GM18520 (cell line): Measurements from ENCODE around the gene APRT.
"Not testable (repeated sequence)": the region's sequence is repeated elsewhere in the genome, so short reads cannot be mapped to it uniquely, and the experiment has no call there.

Experiments
- ATAC-seq: cut with Tn5 transposase; IDR thresholded peaks from one replicate; pipeline ENCODE4 v1.9.1; 2021; ENCODE audit not compliant: unreplicated experiment

APRT gene

DNA sequence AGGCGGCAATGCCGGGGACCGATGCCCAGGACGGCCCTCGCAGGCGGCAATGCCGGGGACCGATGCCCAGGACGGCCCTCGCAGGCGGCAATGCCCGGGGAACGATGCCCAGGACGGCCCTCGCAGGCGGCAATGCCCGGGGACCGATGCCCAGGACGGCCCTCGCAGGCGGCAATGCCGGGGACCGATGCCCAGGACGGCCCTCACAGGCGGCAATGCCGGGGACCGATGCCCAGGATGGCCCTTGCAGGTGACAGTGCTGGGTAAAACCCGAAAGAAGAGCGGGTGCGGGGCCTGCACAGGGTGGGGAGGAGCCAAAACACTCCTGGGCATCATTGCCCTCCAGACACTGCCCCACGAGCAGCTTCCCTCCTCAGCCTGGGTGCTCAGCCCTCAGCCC, 11.9 kb upstream of the APRT start:
- ATAC-seq, result not testable (repeated sequence)

DNA sequence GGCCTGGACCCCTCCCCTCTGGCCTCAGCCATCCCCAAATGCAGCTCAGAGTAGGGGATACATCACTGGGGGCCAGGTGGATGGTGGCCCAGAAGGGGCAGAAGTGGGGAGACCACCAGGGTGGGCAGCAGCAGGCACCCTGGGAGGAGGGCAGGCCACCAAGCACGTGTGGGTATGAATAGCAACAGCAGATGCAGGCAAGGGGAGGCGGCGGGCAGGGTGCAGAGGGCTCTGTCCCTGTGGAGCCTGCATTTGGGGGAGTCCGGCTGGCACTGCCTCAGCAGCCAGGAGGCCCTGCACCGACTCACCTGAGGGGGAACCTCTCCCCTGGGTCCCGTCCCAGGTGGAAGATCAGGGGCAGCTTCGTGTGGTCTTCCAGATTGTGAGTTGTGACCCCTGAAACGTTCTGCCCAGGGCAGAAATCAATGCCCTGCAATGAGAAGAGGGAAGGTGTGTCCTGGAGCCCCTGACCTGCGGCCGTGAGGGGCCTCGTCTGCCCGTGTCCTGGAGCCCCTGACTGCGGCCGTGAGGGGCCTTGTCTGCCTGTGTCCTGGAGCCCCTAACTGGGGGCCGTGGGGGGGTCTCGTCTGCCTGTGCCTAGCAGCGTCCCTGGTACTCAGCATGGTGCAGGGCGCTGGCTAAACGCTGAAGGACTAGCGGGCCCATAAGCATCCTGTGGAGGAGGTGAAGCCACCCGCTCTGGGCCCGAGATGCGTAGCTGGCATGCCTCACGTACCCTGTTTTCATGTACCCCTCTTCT, 10.7 kb upstream of the APRT start:
- no peak for ATAC-seq

DNA sequence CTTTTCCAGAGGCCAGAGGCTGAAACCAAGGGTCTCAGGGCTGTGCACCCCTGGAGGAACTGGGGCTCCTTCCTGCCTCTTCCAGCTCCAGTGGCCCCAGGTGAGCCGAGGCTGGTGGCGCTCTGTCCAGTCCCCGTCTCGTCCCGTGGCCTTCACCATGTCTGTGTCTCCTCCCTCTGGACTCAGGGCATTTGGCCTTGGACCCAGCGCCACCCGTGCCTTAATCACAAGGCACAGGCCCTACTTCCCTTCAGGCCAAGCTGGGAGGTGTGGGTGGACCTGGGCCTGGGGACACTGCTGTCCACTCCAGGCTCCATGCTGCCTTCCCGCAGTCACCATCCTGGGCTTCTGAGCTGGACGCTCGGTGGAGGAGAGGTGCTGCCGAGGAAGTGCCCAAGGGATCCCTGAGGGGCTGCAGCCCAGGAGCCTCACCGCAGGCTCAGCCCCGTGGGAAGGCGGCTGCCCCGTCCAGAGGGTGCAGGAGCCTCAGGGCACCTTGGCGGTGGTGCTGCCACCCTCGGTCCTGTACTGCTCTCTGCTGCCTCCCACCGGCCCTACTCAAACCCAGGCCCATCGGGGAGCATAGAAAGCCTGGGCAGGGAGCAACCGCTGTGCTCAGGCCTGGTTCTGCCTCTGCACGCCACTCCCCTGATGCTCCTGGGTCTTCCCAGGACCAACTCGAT, 9.6 kb upstream of the APRT start:
- ATAC-seq, result no peak

- ATAC-seq, result no peak
Measured at GRCh38 chr16:88820385-88821025, 8.8 kb upstream of the APRT start.

DNA sequence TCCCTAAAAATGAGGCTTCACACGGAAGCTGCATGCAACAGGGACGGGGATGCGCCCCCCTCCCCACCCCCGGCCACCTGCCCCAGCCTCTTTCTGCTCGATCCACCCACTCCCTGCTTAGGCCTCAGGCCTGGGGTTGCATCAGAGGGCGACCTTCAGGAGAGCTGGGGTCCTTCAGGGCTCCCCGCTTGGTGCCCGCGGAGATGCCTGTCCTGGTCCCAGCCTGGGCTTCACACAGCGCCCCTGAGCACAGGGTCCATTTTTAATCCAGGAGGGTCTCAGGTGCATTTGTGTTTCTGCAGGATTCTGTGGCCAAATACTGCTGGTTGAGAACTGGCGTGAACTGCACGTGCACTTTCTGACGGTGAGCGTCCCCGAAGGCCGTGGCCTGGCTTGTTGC, 7.4 kb upstream of the APRT start:
- no peak for ATAC-seq

GRCh38 chr16:88818575-88818874, 6.8 kb upstream of the APRT start:
- ATAC-seq, result no peak

DNA sequence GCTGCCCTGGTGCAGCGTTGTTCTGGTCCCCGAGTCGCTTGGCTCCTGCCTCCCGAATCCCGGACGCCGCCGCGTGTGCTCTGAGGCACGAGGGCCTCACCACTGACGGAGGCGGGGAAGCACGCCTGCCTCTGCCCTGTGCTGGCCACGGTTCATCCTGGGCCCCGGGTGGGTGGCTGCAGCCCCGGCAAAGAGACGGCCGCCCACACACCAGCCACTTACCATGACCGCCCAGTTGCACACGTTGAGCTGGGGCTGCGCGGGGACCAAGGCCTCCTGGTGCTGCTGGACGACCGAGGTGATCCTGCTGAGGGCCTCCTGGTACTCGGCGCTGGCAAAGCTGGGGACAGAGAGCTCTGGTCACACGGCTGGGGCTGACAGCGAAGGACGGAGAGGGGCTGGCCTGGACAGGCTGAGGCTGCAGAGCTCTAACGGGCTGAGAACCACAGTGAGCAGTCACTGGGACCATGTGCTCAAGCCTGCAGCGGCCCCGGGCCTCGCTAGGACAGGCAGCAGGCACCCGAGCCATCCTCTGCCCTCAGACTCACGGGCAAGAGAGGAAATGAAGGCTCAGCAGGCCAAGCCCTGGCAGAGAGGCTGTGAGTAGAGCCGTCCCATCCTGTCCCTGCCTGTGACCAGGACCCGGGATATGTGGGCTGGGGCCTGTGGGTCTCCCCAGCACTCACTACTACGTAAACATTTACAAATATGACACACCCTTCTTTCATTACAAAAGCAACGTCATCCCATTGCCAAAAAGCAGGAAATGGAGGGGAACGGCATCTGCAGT, 6.3 kb upstream of the APRT start:
- no peak for ATAC-seq

- ATAC-seq, result no peak
Measured at GRCh38 chr16:88816736-88817535, 5.2 kb upstream of the APRT start.

DNA sequence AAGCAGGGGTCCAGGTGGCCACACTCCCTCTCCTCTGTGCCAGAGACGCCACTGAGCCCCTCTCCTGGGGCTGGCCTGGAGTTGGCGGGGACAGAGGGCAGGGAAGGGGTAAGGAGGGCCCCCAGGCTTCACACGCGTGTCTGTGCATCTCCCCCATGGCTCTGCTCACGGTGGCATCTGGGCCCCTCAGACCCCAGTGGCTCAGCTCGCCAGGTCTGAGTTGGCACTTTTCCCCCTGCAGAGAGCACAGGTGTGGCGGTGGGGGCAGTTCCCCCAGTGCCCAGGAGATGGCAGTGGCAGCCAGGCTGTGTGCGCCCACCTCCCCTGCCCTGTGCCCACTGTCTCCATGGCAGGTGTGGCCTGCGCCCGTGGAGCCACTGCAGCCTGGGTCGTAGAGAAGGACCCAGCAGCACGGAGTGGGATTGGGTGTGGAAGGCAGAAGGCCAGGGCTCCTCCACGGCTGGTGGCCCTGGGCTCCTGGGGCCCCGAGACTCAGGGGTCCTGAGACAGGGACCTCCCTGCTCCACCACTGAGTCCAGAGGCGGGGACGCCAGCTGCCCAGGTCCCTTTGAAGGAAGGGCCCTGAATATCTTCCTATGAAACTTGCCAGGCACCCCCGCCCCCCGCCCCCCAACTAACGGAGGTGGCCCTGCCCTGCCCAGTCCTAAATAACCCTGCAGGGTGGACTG, 4.3 kb upstream of the APRT start:
- no peak for ATAC-seq

DNA sequence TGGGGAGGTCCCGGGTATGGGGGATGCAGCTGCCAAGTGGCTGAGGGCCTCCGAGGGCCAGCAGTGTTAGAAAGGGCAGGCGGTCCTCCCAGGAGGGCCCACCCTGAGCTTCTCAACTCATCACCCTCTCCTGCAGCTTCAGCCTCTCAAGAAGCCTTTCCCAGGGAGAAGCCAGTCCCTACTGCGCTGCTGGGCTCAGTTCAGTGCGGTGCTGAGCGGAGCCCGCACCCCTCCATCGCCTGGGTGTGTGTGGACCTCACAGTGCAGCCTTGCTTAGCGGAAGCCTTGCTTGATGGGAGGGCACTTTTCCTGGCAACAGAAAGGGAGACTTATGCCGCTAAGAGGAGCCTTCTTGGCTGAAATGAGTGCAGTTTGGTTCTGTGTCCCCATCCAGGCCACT, 3.5 kb upstream of the APRT start:
- no peak for ATAC-seq

DNA sequence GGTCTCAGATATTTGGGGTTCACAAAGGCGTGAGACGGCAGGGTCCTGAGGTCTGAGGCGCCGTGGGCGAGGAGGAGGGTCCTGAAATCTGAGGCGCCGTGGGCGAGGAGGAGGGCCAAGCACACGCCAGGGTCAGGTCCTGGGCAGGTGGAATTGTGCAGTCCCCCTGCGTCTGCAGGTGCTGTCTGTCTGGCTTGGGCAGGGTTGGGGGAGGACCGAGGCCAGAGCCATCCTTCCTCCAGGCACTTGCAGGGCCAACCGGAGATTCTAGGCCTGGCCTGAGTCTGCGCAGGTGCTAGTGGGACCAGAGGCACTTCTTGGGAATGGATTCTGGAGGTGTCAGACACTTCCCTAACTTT, 2.4 kb upstream of the APRT start:
- no peak for ATAC-seq

DNA sequence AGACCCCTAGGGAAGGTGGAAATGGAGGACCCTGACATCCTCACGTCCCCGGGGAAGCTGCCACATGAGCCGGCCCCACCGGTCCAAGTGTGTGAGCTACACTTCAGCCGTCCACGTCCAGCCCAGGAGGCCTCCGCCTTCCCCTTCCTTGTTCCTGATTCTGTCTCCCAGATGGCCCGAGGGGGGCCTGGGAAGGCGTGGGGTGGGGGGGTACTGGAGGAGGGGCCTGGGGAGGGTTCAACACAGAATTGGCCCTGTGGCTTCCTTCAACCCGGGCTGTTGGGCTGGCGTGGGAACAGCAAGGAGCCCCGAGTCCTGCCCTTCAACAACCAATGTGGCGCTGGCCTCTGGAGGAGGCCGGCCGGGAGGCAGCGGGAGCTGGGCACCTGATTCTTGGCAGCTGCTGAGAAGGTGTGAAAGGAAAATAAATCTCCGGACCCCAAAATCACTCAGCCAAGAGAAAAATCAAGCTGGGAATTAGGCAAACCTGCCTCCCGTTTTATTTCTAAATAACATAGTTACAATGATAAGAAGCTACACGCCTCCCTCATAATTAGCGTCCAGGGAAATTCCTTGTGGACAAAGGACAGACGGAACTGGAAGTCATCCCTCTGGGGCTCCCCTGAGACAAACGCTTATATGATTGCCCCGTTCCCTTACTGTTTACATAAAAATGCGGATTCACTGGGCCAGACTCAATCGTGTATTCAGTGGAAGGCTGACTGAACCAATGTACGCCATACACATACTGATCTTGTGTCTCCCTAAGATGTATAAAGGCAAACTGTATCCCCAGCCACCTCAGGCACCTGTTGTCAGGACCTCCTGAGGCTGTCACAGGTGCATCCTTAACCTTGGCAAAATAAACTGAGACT, 1.8 kb upstream of the APRT start:
- ATAC-seq, result no peak

- ATAC-seq, result no peak
Measured at GRCh38 chr16:88812513-88813268, 963 bp upstream of the APRT start.

DNA sequence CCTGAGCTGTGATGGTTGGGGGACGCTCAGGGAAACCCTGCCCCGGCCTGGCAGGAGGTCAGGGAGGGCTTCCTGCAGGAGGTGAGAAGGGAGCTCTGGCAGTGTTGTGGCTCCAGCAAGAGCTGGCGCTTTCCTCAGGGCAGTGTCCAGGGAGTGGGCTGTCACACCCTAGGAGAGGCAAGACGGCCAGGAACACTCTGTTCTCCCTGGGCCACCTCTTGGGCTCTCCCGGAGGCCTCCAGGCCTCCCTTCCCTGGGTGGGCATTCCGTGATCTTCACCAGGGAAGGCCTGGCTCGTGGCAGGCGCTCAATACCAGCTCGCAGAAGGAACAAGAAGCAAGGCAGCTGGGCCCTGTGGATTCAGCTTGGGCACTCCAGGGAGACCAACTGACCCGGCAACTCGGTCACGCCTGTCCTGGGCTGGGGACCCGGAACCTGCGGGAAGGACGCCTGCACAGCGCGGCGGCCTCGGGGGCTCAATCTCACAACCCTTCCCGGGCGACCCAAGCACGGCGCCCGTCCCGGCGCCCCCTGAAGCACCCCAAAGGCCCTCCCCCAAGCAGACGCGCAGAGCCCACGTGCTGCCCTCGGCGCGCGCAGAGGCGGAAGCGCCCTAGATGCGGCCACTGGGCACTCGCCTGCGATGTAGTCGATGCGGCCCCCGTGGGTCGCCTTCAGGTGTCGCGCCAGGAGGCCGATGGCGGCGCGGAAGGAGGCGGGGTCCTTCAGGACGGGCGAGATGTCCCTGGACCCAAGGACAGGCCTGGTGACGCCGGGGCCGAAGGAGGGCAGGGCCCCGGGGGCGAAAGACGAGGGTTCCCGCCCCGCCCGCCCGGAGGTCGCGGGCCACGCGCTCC, 588 bp downstream of the APRT start:
- peak; percentile 31 for ATAC-seq

GRCh38 chr16:88810166-88810911, 1.4 kb downstream of the APRT start:
- ATAC-seq, result no peak

DNA sequence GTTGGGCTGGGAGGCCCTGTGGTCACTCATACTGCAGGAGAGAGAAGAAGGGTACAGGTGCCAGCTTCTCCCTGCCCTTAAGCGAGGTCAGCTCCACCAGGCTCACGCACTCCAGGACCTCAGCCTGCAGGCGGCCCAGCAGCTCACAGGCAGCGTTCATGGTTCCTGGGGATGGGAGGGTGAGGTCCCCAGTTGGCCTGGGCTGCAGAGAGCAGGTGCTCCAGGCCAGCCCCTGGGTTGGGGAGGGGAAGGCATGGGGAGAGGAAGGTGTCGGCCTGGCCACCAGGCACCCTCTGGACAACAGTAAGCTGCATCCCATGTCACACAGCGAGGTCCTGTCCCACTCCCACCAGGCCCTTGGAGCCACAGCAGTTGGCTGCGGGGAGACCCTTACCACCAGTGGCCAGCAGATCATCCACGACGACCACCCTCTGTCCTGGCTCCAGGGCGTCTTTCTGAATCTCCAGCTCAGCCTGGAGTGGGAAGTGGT, 2.0 kb downstream of the APRT start:
- no peak for ATAC-seq
